ENCODE results near the gene NRG2. TPM values are rescaled to one million over a fixed set of nuclear protein-coding genes. Genes with fewer than 3 reads are reported as not detected.

The NRG2 gene
- polyA plus RNA-seq, 3 donors: 0.01 TPM; not detected in 2

GRCh38 chr5:139903450-139903794, 139.7 kb downstream of the NRG2 start:
- H3K27me3 ChIP-seq (ENCODE audit: control insufficient read depth in 2 of 2, insufficient read depth in 2 of 2, low read length in 2 of 2): peaks cover 38 to 70% of the 10 kb centered on the region in 2 donors

GRCh38 chr5:139901986-139902385, 141.1 kb downstream of the NRG2 start:
- WGBS (ENCODE audit: insufficient coverage): 100% methylated on average over 1 of the region's 3 CpGs
- Histone ChIP-seq H3K4me2 (replicated peaks; ENCODE audit: extremely low read depth, low read length, poor library complexity, severe bottlenecking) (no peak overlapping the region), H4K20me1 (ENCODE audit: insufficient read depth, low read length) (no peaks in the 10 kb centered on the region), H3K79me2 (ENCODE audit: insufficient read depth, low read length) (no peaks in the 10 kb centered on the region), H3K4me1 (ENCODE audit: control insufficient read depth in 1 of 2, insufficient read depth in 2 of 2, low read length in 2 of 2) (peaks cover 0 to 9% of the 10 kb centered on the region in 2 donors), H3K27ac (ENCODE audit: low read depth in 1 of 2, low read length in 2 of 2) (no peak overlapping the region), H3K27me3 (ENCODE audit: control insufficient read depth in 2 of 2, insufficient read depth in 2 of 2, low read length in 2 of 2) (peaks cover 37 to 63% of the 10 kb centered on the region in 2 donors), H3K36me3 (replicated peaks in 1 of 2; ENCODE audit: control insufficient read depth in 1 of 2, insufficient read depth in 2 of 2, low read length in 2 of 2) (no peaks in the 10 kb centered on the region), H2AFZ (ENCODE audit: insufficient read depth, low read depth, low read length, poor library complexity, severe bottlenecking) (no peak overlapping the region), H3K9ac (ENCODE audit: insufficient read depth, low read length, poor library complexity, severe bottlenecking) (no peak overlapping the region), H3K9me3 (replicated peaks in 1 of 2; ENCODE audit: control insufficient read depth in 1 of 2, insufficient read depth in 1 of 2, low read length in 2 of 2) (peaks cover 0 to 22% of the 10 kb centered on the region in 2 donors), H3K4me3 (replicated peaks in 1 of 3; ENCODE audit: low read depth in 2 of 3, low read length in 3 of 3) (no peak overlapping the region)
- DNase-seq: no peak
- H3K36me3 Mint-ChIP-seq: no peaks in the 10 kb centered on the region
- H3K27me3 Mint-ChIP-seq (ENCODE audit: low read depth in 3 of 3): peaks cover 10 to 44% (median 43%) of the 10 kb centered on the region in 3 donors
- H3K27ac Mint-ChIP-seq: no peak overlapping the region
- intact Hi-C loops (cut with micrococcal nuclease): no loop called here
- TF ChIP-seq CTCF (IDR thresholded peaks at IDR 0.05): no peak
- H3K9me3 Mint-ChIP-seq: peaks cover 0 to 5% (median 0%) of the 10 kb centered on the region in 7 donors
- peak overlapping the region in 1 of 2 donors; percentile 56 for H3K4me3 Mint-ChIP-seq
- H3K4me1 Mint-ChIP-seq: peaks cover 3% of the 10 kb centered on the region

More at GRCh38 chr5:139903450-139903794, 139.7 kb downstream of the NRG2 start:
- no peak overlapping the region for H3K9ac ChIP-seq (ENCODE audit: insufficient read depth, low read length, poor library complexity, severe bottlenecking)
- intact Hi-C loops (cut with micrococcal nuclease): no loop called here
- H3K4me2 ChIP-seq (replicated peaks; ENCODE audit: extremely low read depth, low read length, poor library complexity, severe bottlenecking): no peak overlapping the region
- H2AFZ ChIP-seq (ENCODE audit: insufficient read depth, low read depth, low read length, poor library complexity, severe bottlenecking): no peak overlapping the region
- no peak for DNase-seq
- H3K4me3 ChIP-seq (replicated peaks in 1 of 3; ENCODE audit: low read depth in 2 of 3, low read length in 3 of 3): no peak overlapping the region
- Mint-ChIP-seq H3K27me3 (ENCODE audit: low read depth in 3 of 3) (peaks cover 4 to 40% (median 38%) of the 10 kb centered on the region in 3 donors), H3K36me3 (no peaks in the 10 kb centered on the region), H3K27ac (no peak overlapping the region), H3K4me1 (peaks cover 3% of the 10 kb centered on the region), H3K4me3 (peak overlapping the region in 1 of 2 donors; percentile 56), H3K9me3 (peaks cover 0 to 5% (median 0%) of the 10 kb centered on the region in 7 donors)
- H3K36me3 ChIP-seq (replicated peaks in 1 of 2; ENCODE audit: control insufficient read depth in 1 of 2, insufficient read depth in 2 of 2, low read length in 2 of 2): no peaks in the 10 kb centered on the region
- H4K20me1 ChIP-seq (ENCODE audit: insufficient read depth, low read length): no peaks in the 10 kb centered on the region
- peaks cover 0 to 22% of the 10 kb centered on the region in 2 donors for H3K9me3 ChIP-seq (replicated peaks in 1 of 2; ENCODE audit: control insufficient read depth in 1 of 2, insufficient read depth in 1 of 2, low read length in 2 of 2)
- no peak overlapping the region for H3K27ac ChIP-seq (ENCODE audit: low read depth in 1 of 2, low read length in 2 of 2)
- no peaks in the 10 kb centered on the region for H3K79me2 ChIP-seq (ENCODE audit: insufficient read depth, low read length)
- 2% methylated on average over 12 of the region's 14 CpGs for WGBS (ENCODE audit: insufficient coverage)
- peaks cover 0 to 9% of the 10 kb centered on the region in 2 donors for H3K4me1 ChIP-seq (ENCODE audit: control insufficient read depth in 1 of 2, insufficient read depth in 2 of 2, low read length in 2 of 2)
- no peak for TF ChIP-seq CTCF (IDR thresholded peaks at IDR 0.05)
